Thymus (tissue), 2 donors: ENCODE results near the gene ELN. TPM values are rescaled to one million over a fixed set of nuclear protein-coding genes. Genes with fewer than 3 reads are reported as not detected.

Experiments used
- polyA plus RNA-seq: library from polyadenylated mRNA; stranded (reverse); fragments of 200-250 nt; gene quantifications from one replicate; pipeline ENCODE4 v1.2.3, GENCODE V29; 2013
- total RNA-seq: library from RNA; stranded (reverse); fragments of 120-200 nt; gene quantifications from one replicate; pipeline ENCODE4 v1.2.4, GENCODE V29; 2013
- donor health status: healthy.

The ELN gene
- total and polyA plus RNA-seq, 2 donors = 5.2 to 29.8 TPM

Other genes starting within 250 kb of the ELN start
- 13.4 TPM for gene CLDN4, start 197.2 kb upstream of the ELN start, total RNA-seq
- 38.4 TPM for gene CLDN4, start 197.2 kb upstream of the ELN start, polyA plus RNA-seq
- 2.2 TPM for gene METTL27, start 185.7 kb upstream of the ELN start, total RNA-seq
- 1.3 TPM for gene METTL27, start 185.7 kb upstream of the ELN start, polyA plus RNA-seq
- gene TMEM270, start 167.0 kb upstream of the ELN start, total RNA-seq = 0.09 TPM
- gene TMEM270, start 167.0 kb upstream of the ELN start, polyA plus RNA-seq = 0.46 TPM
- 7.9 TPM for gene LIMK1, start 55.6 kb downstream of the ELN start, total RNA-seq
- gene LIMK1, start 55.6 kb downstream of the ELN start, polyA plus RNA-seq = 10.1 TPM
- 164 TPM for gene EIF4H, start 146.2 kb downstream of the ELN start, total RNA-seq
- 157 TPM for gene EIF4H, start 146.2 kb downstream of the ELN start, polyA plus RNA-seq
- gene LAT2, start 181.8 kb downstream of the ELN start, total RNA-seq = 10.2 TPM
- 23.8 TPM for gene LAT2, start 181.8 kb downstream of the ELN start, polyA plus RNA-seq
- 36.5 TPM for gene RFC2, start 226.2 kb downstream of the ELN start, total RNA-seq
- 20.1 TPM for gene RFC2, start 226.2 kb downstream of the ELN start, polyA plus RNA-seq